Measurements from ENCODE around the gene SLC6A15.

SLC6A15 gene

GRCh38 chr12:84814664-84815245 lies 97.8 kb downstream of the SLC6A15 start:
- no peak for FAIRE-seq
- no peak for DNase-seq (ENCODE audit: insufficient read length, low spot score)
- TF ChIP-seq POU2F2 (IDR thresholded peaks at IDR 0.05; ENCODE audit: low read depth, low read length) (no peak), TAF1 (IDR thresholded peaks at IDR 0.05; ENCODE audit: low read depth, low read length) (no peak), POLR2A (IDR thresholded peaks at IDR 0.05; ENCODE audit: low read depth, low read length) (no peak), PAX5 (IDR thresholded peaks at IDR 0.05; ENCODE audit: insufficient read depth, low read length, severe bottlenecking) (no peak), SPI1 (IDR thresholded peaks at IDR 0.05; ENCODE audit: low read depth, low read length) (no peak), POLR2AphosphoS5 (IDR thresholded peaks at IDR 0.05; ENCODE audit: low read depth, low read length) (no peak)

- TF ChIP-seq POLR2AphosphoS5 (IDR thresholded peaks at IDR 0.05; ENCODE audit: low read depth, low read length) = no peak
- no peak for TF ChIP-seq POU2F2 (IDR thresholded peaks at IDR 0.05; ENCODE audit: low read depth, low read length)
- no peak for TF ChIP-seq PAX5 (IDR thresholded peaks at IDR 0.05; ENCODE audit: insufficient read depth, low read length, severe bottlenecking)
- TF ChIP-seq SPI1 (IDR thresholded peaks at IDR 0.05; ENCODE audit: low read depth, low read length) = no peak
- TF ChIP-seq POLR2A (IDR thresholded peaks at IDR 0.05; ENCODE audit: low read depth, low read length) = no peak
- TF ChIP-seq TAF1 (IDR thresholded peaks at IDR 0.05; ENCODE audit: low read depth, low read length) = no peak
- FAIRE-seq (no peak), DNase-seq (ENCODE audit: insufficient read length, low spot score) (no peak)
These were observed 98.6 kb downstream of the SLC6A15 start for GRCh38 chr12:84813780-84814663.

GRCh38 chr12:84811291-84811690 lies 101.3 kb downstream of the SLC6A15 start:
- FAIRE-seq = no peak
- DNase-seq (ENCODE audit: insufficient read length, low spot score) = no peak
- TF ChIP-seq POLR2A (IDR thresholded peaks at IDR 0.05; ENCODE audit: low read depth, low read length) (no peak), PAX5 (IDR thresholded peaks at IDR 0.05; ENCODE audit: insufficient read depth, low read length, severe bottlenecking) (no peak), TAF1 (IDR thresholded peaks at IDR 0.05; ENCODE audit: low read depth, low read length) (no peak), POLR2AphosphoS5 (IDR thresholded peaks at IDR 0.05; ENCODE audit: low read depth, low read length) (no peak), SPI1 (IDR thresholded peaks at IDR 0.05; ENCODE audit: low read depth, low read length) (no peak), POU2F2 (IDR thresholded peaks at IDR 0.05; ENCODE audit: low read depth, low read length) (no peak)

GRCh38 chr12:84810611-84811010 lies 102.0 kb downstream of the SLC6A15 start:
- FAIRE-seq = no peak

More at GRCh38 chr12:84810611-84811010, 102.0 kb downstream of the SLC6A15 start:
- DNase-seq (ENCODE audit: insufficient read length, low spot score) = no peak
- no peak for TF ChIP-seq POU2F2 (IDR thresholded peaks at IDR 0.05; ENCODE audit: low read depth, low read length)
- TF ChIP-seq POLR2AphosphoS5 (IDR thresholded peaks at IDR 0.05; ENCODE audit: low read depth, low read length) = no peak
- no peak for TF ChIP-seq SPI1 (IDR thresholded peaks at IDR 0.05; ENCODE audit: low read depth, low read length)
- TF ChIP-seq TAF1 (IDR thresholded peaks at IDR 0.05; ENCODE audit: low read depth, low read length) = no peak
- no peak for TF ChIP-seq PAX5 (IDR thresholded peaks at IDR 0.05; ENCODE audit: insufficient read depth, low read length, severe bottlenecking)
- TF ChIP-seq POLR2A (IDR thresholded peaks at IDR 0.05; ENCODE audit: low read depth, low read length) = no peak

Measured in GM12891 (cell line).